SIG-M5 treated with dmso at 0.1 percent for 504 hours (cell line): ENCODE results near the gene ME3.

Experiments used
- DNase-seq: peaks from one replicate; lab custom pipeline; 2025; ENCODE audit not compliant: unreplicated experiment; lab: John Stamatoyannopoulos, UW

ME3 gene

DNA sequence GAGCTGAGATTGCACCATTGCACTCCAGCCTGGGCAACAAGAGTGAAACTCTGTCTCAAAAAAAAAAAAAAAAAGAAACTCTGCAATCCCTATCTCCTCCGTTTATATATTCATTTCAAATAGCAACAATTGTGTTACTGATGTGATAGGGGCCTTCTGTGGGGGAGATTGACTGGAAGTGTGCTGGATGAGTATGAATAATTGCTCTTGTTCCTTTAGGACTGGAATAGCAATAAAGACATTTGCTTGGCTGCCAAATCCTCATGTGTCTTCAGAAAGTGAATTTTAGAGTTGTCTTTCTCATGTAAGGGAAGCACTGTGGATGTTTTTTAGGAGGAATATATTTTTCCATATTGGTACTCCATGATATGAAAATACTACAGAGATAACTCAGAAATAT lies 21.1 kb upstream of the ME3 start:
- DNase-seq, result no peak

- no peak for DNase-seq
These were observed 20.3 kb upstream of the ME3 start for GRCh38 chr11:86692746-86693145.

DNA sequence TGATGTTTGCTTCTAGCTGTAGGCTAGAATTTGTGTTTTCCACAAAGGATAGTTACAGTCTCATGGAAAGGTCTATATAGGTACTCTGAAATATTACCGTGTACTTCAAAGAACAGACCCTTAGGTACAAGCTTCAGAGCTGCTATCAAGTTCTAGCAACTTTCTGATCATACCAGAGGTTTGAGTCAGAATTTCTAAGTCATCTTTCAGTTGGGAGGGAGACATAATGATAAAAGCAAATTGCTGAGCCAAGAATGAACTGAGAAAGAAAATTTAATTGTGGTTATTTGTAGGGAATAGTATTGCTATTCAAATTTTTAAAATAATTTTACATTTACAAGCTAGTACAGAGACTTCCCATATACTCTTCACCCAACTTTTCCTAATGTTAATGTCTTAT lies 19.9 kb upstream of the ME3 start:
- no peak for DNase-seq

- peak; percentile 95 for DNase-seq
These were observed 16.2 kb upstream of the ME3 start for GRCh38 chr11:86688398-86689179.

DNA sequence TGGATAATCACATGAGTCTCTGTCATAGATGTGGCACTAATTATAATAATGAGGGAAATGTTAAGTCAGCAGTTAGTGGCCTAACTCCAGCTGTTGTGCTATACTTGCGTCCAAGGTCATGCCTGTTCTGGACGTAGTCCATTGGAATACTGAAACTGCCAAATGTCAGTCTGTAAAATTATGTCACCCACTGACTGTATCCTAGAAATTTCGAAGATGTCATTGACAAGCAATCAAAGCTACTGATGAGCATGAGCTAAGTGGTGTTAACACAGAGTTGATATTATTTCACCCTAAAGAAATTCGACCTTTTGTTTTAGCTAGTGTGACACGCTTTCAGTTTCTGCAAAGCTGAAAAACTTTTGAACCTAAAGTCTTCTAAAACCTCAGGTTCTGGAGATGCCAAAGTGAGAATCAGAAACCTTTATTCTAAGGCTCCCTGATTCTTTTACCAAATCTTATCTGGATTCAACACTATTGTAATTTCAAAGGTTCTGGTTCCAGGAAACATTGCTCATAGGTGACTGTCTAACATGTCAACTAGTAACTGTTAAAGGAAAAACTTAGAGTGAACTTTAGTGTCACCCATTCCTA lies 14.9 kb upstream of the ME3 start:
- no peak for DNase-seq

DNA sequence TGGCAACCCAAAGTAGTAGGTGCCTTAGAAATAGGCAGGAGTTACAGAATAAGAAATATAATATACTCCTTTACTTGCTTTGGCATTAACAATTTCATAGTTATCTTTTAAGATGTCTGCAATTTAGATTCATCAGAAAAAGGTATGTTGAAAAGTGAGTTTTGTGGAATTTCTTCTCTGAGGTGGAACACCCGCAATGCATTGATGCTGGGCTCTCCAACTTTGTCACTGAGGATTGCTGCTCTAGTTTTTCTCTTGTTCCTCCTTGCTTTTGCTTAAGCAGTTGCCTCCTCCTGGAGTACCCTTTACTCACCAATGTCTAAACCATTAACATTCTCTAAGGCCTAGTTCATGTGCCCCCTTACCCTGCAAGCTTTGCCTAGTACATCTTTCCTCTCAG lies 14.1 kb upstream of the ME3 start:
- no peak for DNase-seq

- no peak for DNase-seq
These were observed 9.0 kb upstream of the ME3 start for GRCh38 chr11:86681483-86681756.

DNA sequence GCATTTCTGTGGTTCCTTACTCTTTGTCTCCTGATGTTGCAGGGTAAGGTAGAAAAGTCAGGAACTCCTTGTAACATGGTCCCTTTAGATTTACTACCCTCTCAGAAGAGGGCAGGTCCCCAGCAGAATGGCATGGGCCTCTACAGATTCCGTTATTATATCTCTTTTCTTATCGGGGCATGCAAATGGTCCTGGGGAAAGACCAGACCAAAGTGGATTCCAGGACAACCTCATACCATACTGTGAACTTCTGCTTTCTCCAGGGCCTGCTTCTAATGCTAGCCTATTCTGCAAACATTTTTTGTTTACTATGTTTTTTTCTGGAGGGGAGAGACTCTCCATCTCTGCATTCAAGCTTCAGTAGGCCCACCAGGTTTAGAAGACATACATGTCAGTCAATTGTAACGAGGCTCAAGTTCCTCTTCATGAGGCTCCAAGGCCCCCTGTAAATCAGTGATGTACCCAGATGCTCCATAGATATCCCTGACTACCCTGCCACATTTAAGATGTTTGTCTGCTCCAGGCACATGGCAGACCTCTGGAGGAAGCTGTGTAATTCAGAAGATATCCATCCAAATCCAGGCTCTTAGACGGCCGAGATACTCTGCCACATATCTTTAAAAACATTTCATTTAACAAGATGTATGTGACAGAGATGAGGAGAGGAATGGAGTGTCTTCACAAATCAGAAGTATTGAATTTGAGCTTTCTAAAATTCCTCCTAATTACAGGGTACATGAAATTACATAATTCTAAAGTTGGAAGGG lies 8.5 kb upstream of the ME3 start:
- no peak for DNase-seq

DNA sequence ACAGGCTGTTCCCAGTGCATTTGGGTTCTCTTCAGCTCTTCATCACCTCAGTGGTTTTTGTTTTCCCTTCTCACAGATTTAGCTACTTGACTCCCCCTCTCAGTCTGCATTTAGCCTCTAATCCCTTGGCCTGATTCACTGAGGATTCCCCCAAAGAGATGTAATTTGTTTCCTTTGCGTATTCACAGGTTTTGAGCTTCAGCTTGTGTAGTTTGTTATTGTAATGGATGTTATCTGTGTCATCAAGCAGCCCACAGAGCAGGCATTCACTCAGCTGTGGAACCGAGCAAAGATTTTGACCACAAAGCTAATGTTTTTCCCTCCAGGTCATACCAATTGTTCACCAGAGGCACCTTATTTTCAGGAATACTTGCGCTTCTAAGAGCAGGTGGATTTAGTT lies 6.4 kb upstream of the ME3 start:
- no peak for DNase-seq

DNA sequence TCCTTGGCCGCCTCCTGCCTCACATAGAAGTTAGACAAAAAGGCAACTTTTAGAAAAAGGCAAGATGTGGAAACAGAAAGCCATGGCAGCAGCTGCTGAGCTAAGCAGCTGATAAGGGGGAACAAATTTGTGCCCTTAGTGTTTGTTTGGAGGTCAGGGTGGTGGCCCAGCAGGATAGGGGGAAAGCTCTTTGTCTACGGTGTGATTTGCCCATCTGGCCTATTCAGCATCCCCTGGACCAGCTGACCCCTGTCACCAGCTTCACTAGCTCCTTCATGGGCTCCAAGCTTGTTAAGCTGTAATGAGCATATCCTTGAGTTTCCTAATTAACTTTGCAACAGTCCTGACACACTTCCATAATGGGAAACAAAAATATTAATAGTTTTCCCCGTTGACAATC lies 5.9 kb upstream of the ME3 start:
- DNase-seq, result no peak

DNA sequence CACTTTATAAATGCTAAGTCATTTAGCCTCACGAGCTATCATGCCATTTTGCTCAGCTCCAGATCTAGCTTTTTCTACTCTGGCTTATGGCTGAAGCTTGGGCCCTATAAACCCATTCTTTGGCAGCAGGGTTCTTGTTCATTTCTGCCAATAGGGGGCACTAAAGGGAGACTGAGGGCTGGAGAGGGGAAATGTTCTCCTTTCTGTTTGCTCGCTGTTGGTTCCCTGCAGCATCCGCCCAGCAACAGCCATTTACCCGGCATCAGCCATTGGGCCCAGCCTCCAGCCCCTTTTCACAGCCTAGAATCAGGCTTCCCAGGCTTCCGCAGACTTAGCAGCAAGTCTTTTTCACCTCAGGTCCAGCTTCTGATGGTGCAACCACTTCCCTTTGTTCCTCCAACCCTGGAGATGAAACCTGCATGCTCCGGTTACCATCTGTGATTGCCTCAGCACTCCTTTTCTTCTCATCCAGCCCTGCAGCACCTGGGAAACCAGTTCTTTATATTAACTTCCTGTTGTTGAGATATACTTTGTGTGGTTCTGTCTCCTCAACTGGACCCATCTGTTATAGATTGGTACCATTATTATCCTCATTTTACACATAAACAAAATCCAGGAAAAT lies 4.2 kb upstream of the ME3 start:
- peak; percentile 25 for DNase-seq

- no peak for DNase-seq
These were observed 3.6 kb upstream of the ME3 start for GRCh38 chr11:86676010-86676409.

DNA sequence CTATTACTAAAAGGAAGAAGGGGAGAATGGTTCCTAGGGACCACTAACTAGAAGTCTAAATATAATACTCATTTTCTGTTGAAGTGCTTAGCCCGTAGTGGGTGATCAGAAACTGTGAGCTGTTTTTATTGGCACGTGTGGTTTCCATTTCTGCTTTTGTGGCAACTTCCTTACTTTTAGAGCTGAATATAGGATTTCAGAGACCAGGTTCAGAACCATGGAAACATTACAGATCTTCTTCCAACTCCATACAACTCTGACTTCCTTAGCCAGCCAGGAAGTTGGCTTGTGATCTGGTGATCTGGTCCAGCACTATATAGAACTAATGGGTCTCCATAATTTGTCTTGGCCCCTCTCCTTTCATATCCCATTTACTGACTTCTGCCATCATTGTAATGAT lies 2.6 kb upstream of the ME3 start:
- DNase-seq, result peak; percentile 86

GRCh38 chr11:86673872-86674750 lies 1.7 kb upstream of the ME3 start:
- no peak for DNase-seq

GRCh38 chr11:86673055-86673843 lies 833 bp upstream of the ME3 start:
- DNase-seq, result no peak

DNA sequence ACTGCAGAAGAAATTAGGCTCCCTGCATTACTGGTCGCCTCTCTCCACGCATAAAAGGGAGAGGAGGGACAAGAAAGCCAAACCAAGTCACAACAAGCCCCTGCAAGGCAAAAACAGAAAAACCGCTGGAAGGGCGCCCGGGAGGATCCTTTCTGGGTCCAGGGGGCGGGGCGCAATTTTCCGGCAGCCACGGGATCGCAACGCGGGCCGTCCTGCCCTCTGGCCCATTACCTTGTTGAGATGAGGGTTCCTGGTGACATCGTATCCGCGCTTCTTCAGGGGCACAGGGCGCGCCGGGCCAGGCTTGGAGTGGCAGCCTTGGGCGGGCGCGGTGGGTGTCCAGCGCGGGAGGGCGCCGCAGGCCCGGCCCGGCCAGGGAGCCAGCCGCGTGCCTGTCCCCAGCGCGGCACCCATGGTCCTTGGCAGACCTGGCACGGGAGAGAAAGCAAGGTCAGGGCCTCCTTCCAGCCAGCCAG lies 847 bp downstream of the ME3 start:
- DNase-seq, result peak; percentile 10

GRCh38 chr11:86670911-86671310 lies 1.5 kb downstream of the ME3 start:
- no peak for DNase-seq

GRCh38 chr11:86670181-86670580 lies 2.2 kb downstream of the ME3 start:
- DNase-seq, result peak; percentile 92

GRCh38 chr11:86669424-86669823 lies 3.0 kb downstream of the ME3 start:
- no peak for DNase-seq

- DNase-seq, result no peak
These were observed 3.5 kb downstream of the ME3 start for GRCh38 chr11:86668929-86669328.
